Islet precursor cell (in vitro differentiated cells): ENCODE results near the gene GAD1.

Experiments
- DNase-seq: peaks from one replicate; pipeline ENCODE4 v3.0.0-alpha.2; 2018

GAD1 gene

DNA sequence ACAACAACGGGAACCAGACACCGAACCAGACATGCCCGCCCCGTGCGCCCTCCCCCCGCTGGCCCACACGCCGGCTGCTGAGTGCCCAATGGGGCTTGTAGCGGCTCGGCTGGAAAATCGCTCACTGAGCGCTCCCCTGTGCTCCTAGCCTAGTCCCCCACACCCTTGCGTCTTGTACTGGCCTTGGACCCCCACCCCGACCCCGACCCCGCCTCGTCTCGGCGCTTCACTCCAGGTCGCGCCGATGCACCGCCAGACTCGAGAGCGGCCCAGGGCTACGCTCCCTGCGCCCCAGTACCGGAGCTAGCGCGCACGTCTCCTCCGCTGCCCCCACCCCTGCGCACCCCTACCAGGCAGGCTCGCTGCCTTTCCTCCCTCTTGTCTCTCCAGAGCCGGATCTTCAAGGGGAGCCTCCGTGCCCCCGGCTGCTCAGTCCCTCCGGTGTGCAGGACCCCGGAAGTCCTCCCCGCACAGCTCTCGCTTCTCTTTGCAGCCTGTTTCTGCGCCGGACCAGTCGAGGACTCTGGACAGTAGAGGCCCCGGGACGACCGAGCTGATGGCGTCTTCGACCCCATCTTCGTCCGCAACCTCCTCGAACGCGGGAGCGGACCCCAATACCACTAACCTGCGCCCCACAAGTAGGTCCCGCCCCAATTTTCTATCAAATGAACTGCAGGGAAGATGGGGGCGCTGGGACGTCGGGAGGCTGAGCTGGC lies 1.5 kb downstream of the GAD1 start:
- peak; percentile 75 for DNase-seq

DNA sequence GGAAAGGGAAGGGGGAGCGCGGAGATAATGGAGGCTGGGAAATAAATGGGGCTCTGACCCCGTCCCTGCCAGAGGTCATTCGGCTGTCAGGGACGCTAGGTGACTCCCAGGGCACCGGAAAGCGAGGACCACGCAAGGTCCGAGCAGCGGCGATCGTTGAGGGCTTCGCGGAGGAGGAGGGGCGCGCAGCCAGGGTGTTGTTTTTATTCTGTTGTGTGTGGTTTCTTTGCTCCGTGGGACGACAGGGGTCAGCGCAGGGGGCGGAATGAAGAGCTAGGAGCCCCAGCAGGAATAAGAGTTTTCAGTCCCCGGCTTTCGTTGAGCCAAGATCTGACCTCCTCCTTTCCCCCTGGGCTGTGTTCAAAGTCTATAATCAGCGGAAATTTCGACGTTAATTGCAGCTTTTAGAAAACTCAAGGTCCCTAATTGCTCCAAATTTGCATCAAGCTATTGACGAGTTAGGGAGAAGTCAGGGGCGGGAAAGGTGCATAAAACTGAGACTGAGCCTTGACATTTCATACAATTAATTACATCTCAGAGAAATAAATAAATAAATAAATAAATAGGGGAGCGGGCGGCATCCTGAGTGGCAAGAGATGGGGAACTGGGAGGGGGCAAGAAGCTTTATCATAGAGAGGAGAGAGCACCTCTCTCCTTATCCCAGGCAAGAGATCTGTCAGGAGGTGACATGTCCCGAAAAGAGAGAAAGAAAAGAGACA lies 2.2 kb downstream of the GAD1 start:
- no peak for DNase-seq

DNA sequence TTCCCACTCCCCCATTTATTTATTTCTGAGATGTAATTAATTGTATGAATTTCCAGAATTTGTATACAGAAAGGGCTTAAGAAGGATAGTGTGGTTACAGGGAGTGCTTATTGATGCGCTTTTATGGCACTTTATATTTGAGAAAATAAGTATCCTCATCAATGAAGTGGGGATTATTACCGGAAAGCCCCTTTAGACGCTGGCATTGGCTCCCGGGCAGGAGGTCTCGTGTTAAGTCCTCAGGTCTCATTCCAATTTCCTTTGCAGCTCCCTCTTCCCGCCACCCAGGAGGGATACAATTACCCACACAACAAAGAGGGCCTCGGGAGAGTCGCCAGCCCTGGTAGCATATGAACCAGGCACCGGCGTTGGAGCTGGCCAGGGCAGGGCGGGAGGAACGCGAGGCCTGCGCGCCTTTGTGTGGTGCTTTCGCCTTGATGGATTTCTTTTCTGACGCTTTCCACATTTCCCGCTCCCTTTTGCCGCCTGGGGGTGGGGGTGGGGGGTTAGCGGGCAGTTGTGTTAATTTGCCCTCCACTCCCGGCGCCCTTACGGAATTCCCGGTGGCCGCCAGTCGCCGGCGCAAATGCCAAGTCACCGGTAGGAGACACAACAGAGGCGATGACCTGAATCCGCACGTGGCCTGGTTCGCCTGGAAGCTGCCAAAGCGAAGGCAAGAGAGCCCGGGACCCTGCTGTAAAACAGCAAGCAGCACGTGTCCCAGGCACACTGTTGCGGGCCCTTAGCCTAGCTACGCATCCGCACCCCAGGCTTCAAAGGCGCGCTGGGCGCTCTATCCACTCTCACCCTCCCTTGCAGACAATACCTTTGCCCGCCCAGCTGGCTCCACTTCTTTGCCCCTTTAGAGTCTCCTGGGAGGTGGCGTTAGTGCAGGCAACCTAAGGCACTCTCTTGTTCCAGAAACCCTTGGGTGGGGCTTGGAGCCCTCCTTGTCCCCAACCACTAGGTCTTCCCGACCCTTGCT lies 3.3 kb downstream of the GAD1 start:
- DNase-seq = peak; percentile 79

DNA sequence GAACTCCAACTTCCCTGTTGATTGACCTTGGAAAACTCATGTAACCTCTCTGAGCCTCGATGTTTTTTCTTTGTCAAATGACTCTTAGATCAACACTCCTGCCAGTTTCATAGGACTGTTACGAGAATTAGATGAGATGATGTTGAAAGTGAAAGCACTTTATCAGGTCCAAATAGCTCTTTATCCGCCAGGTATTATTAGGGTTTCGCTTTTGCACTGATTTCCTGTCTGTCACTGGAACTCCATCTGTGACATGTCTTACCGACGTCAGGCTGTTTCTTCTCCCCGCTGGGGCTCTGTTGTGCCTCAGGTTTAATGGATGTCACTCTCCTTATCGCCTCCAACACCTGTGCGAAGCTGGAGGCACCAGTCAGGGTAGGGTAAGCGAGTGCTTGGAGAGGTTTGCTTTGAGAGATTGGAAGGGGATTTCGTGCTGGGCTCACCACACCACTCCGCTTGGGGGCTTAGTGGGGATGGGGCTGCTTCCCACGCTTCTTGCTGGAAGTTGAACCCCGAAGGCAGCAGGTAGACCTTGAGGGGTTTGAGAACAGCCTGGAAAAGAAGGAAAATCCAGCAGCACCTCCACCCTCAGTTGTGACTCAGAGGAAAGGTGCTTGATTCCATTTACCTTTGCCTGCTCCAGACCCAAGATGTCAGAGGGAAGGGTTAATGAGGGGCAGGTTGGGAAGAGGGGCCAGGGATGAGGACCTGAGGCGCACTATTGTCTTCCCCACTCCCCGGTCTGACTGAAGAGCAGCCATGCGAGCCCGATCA lies 4.3 kb downstream of the GAD1 start:
- no peak for DNase-seq

DNA sequence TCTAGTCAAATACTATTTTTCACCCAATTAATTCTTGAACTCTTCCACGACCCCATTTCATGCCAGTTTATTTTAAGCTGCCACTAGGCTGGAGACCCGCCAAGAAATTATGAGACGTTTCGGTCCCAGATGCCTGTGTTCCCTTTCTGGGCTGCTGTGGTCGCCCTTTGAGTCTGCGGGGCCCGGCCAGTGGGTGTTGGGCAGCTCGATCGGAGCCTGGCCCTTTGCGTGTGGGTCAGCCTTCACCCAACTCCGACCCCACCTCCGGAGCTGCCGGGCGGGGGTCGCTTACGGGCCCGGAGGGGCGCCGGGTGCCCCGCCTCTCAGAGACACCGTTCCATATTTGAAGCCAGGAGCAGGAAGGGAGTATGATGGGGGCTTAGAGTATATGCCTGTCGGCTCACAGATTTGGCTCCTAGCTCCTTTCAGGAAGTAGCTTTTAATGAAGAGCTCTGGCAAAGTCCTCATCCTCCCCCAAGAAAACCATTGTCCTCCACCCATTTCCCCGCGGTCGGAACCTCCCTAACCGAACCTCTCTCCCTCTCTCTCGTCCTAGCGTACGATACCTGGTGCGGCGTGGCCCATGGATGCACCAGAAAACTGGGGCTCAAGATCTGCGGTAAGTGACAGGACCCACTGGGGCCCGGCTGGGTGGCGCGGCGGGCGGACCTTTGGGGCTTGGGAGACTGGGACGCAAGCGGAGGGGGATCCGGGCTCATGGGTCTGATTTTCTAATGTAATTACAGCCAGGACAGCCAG lies 5.0 kb downstream of the GAD1 start:
- no peak for DNase-seq

DNA sequence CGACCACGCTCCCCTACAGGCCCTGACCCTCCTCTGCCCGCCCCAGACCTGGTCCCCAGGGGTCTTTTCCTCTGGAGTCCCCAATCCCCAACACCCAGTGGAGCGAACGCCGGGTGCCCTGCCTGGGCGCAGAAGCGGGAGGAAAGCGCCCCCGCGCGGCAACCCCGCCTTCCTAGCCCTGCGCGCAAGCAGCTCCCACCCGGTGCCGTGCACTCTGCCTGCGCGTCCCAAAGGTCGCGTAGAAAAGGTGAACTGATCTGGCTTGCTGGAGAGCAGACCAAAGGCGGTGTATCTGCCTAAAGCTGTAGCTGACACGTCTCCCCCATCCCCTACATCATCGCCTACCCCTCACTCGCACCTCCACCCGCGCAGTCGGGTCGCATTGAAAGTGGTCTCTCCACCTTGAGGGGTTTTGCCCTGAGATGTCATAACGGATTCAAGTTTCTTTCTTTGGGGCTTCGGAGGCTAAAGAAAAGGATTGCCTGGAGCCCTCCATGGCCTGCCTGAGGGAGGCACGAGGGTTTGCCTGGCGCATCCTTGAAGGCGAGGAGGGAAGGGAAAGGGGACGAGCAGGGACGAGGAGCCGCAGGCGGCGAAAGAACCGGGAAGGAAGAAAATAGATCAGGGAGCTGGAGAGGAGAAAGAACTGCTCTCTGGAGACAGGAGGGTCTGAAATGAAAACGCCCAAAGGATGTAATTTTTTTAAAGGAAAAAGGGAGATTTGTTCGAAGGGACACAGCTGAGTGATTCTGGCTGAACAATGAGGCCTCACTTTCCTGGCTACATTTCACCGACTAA lies 5.8 kb downstream of the GAD1 start:
- DNase-seq = no peak

DNA sequence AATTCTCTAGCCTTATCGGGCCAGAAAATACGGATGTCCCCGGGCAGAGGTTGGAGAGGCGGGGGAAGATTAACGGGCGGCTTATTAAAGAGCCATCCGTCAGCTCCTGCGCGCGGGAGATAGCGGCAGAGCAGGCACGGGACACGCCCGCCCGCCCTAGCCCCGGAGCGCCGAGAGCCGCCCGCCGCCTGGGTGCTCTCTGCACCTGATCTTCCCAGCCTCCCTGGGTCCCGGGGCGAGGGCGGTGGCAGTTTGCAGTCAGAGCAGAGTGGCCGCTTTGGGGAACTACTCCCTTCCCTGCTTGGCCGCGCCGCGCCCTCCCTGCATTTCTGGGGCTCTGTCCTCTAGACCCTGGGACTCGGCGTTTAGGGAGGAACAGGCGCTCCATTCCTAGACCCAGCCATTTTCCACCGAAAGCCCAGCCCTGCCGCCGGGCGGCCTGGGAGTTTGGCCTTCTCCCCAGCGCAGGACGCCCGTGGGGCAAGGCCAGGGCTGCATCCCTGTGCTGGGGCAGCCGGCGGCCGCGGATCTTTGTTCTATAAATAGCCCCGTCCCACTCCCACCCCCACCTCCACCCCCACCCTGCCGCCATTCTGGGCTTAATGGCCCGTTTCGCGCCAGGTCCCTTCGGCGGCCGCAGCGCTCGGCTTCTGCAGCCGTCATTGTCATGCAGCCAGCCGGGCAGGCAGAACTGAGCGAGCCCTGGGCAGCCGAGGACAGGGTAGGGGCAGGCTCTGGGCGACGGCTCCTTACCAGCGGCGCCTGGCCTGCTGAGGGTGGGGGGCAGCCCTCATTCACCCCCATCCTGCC lies 6.6 kb downstream of the GAD1 start:
- no peak for DNase-seq

DNA sequence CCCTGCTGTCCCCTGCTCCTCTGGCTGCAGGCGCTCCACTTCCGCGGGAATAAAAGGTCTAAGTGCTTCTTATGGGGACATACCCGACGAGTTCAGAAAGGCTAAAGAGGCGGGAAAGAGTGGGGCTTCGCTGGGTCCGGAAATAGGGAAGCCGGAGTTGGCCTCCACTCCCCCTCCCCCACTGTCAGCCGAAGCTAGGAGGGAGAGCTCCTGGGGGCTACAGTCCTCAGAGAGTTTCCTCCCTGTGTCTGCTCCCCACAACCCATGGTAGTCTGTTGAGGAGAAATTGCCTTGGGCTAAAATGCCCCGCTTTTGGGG lies 7.2 kb downstream of the GAD1 start:
- no peak for DNase-seq

DNA sequence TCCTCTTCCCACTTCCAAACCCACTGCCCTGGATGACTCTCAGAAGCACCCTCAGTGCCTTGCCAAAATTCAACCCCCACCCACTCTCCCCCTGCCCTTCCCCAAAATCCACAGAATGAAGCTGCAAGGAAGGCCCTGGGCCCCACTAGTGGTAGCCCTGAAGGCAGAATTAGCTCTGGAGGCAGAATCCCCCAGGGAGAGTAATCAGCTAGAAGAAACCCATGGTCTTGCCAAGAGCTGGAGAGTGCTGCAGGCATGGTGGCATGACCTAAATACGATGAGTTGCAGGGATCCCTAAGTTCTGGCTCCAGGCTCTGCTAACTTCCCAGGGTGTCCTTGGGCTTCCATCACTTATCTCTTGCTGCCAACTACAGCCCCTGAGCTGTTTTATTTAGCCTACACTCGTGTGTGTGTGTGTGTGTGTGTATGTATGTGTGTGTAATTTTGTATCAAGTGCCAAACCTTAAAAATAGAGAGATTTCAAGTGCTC lies 7.9 kb downstream of the GAD1 start:
- no peak for DNase-seq

DNA sequence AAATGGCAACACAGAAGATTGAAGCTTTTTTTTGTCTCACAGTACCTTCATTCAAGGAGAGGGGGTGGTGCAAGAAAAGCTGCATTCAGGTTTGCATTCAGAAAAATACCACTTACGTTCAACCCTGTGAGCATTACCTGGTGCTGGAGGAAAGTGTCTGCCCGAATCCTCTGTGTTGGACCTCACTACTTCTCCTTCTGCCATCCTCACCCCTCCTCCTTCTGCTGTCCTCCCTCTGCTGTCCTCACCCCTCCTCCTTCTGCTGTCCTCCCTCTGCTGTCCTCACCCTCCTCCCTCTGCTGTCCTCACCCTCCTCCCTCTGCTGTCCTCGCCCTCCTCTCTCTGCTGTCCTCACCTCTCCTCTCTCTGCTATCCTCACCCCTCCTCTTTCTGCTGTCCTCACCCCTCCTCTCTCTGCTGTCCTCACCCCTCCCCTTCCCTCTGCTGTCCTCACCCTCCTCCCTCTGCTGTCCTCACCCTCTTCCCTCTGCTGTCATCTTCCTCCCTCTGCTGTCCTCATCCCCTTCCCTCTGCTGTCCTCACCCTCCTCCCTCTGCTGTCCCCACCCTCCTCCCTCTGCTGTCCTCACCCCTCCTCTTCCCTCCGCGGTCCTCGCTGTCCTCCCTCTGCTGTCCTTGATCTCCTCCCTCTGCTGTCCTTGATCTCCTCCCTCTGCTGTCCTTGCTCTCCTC lies 11.3 kb downstream of the GAD1 start:
- DNase-seq = no peak

DNA sequence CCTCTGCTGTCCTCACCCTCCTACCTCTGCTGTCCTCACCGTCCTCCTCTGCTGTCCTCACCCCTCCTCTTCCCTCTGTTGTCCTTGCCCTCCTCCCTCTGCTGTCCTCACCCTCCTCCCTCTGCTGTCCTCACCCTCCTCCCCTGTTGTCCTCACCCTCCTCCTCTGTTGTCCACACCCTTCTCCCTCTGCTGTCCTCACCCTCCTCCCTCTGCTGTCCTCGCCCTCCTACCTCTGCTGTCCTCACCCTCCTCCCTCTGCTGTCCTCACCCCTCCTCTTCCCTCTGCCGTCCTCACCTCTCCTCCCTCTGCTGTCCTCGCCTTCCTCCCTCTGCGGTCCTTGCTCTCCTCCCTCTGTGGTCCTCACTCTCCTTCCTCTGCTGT lies 11.8 kb downstream of the GAD1 start:
- DNase-seq = no peak

DNA sequence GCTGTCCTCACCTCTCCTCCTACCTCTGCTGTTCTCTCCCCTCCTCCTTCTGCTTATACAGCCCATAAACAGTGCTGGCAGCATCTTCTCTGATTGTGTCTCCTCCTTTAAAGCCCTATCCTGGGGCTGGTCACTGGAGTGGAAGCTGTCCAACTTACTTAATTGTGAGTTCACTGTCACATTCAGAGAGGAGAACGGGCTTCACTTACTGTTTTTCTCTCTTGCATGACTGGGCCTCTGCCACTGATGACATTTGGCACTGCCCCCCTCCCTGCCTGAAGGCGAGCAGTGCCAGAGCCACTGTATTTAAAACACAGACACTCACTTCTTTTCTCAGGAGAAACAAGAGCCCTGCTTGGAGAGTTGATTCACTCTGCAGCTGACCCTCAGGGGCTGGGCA lies 12.3 kb downstream of the GAD1 start:
- no peak for DNase-seq

DNA sequence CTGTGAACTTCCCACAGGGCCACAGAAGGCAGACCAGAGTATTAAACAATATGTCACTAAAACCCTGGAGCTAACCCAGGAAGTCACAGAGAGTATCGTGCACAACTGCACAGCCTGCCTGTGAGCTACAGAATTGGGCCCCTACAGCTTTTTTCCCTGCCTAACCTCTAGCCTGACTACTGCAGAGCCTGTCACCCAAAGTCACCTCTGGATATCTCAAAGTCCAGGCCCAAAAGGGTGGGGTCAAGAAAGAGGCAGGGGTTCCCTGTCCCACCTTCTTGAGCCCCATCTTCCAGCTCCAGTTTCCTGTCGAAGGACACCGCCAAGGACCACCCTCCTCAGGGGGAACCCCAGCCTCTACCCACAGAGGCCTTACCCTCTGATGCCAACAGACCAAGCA lies 13.5 kb downstream of the GAD1 start:
- DNase-seq = no peak

DNA sequence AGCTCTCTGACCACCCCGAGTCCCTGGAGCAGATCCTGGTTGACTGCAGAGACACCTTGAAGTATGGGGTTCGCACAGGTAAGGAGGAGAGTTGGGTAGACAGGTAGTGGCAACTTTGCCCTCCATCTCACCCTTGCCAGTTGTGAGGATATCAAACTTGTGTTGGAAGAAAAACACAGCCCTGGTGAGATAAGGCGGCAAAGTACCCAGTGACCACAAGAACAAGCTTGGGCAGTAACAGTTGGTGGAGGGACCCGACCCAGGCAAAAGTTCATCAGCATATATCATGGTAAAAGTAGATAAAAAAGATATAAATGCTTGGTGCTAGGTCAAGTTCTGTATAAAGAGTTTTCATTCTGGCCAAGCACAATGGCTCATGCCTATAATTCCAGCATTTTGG lies 14.4 kb downstream of the GAD1 start:
- DNase-seq = no peak

DNA sequence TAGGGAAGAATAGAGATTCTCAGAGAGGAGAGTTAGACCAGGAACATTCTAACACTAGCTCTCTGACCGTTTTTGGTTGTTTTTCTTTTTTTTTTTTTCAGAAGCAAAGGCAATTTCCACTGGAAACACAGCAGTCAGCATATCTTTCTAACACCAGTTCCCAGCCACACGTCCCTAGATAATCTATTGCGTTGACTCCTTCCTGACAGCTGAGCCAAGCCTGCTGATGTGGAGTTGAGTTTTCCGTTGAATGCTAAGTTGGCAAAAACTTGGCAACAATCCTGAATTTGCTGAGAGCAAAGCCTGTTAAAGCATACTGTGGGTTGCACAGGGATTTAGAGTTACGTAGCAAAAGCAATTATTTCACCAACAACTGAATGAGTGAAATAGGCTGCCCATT lies 19.3 kb downstream of the GAD1 start:
- DNase-seq = no peak

DNA sequence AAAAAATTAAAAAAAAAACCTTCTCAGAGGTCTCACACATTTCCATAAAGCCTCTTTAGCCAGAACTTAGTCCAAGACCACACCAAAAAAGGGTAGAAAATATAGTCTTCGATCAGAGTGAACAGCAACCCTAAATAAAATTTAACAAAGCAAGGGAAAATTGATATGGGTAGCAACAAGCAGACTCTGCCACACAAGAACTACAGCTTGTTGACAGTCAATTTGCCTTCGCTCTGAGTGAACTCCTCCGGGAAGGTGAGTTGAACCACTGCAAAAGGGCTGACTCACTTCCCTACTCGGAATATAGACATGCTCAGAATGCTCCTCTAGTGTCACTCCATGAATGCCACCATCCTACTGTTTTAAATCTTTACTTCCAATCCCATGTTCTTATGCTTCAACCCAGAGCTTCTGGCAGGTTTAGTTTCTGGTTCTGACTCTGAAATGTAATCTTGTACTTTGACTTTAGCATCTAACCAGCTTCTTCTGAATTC lies 24.1 kb downstream of the GAD1 start:
- DNase-seq = no peak

DNA sequence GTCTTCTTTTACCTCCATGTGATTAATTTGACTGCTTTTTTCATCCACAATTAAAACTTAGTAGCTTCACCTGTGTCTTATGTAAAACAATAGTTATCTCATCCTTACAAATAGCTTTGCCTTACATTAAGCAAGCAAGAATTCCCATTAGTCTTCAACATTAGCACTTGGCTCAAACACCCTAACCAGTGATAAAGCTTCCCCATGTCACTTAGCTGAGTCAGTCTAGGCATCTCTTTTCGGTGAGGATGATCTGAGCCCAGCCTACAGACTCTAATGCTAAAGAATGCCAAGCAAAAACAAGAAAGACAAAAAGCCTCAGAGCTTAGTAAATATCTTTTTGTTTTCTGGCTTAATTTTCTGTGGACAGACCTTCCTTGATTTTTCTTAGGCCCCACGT lies 26.1 kb downstream of the GAD1 start:
- no peak for DNase-seq

DNA sequence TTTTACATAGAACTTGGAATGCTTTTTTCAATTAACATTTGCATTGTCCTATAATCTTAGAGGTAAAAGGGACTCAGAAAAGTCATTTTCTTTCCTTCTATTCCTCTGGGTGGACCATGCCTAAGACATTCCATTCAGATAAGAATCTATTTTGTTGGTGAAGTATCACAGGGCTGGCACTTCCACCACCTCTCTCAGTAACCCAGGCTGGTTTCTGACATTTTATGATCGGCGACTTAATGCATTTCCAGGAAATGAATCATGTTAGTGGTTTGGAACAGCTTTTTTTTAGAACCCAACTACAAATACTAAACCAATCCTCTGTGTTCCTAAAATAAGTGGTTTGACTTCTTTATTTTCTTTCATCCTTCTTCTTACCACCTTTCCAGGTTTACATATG lies 27.0 kb downstream of the GAD1 start:
- no peak for DNase-seq

DNA sequence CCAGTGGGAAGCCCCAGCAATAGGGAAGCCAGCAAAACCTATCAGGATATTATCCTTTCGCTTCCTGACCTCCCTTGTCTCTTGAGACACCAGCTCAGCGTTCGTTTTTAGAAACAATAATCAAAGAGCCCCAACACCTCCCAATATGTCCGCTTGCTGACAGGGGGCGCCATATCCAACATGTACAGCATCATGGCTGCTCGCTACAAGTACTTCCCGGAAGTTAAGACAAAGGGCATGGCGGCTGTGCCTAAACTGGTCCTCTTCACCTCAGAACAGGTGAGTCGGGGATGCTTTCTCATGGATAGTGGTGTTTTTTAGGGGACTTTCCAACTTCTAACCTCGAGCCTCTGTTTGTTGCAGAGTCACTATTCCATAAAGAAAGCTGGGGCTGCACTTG lies 28.7 kb downstream of the GAD1 start:
- no peak for DNase-seq
